NB4 (cell line): ENCODE data around the gene SRSF9.
"Not testable (repeated sequence)": the region's sequence is repeated elsewhere in the genome, so short reads cannot be mapped to it uniquely, and the experiment has no call there.

Experiments
- CTCF ChIP-seq: IDR thresholded peaks from one replicate; pipeline ENCODE4 v1.5.1; 2012; ENCODE audit warnings: low read depth, low read length
- POLR2A ChIP-seq: IDR thresholded peaks from 2 replicates; pipeline ENCODE4 v1.6.1; 2011; ENCODE audit warnings: mild to moderate bottlenecking; ENCODE audit not compliant: insufficient read length; ENCODE audit errors: extremely low read depth

GRCh38 chr12:120487552-120487951 is 18.0 kb upstream of the SRSF9 start:
- not testable (repeated sequence) for TF ChIP-seq CTCF, POLR2A
